DND-41 (cell line): ENCODE data around the gene RIMS3.

Experiments used
- EZH2 ChIP-seq: IDR thresholded peaks from 3 replicates; pipeline ENCODE4 v1.6.1; 2012; ENCODE audit warnings: borderline replicate concordance, low read depth, mild to moderate bottlenecking, moderate library complexity, low read length, inconsistent platforms; ENCODE audit not compliant: severe bottlenecking
- TF ChIP-seq, protein P1 (sequence below): IDR thresholded peaks from 2 replicates; pipeline ENCODE4 v1.5.1; 2012; ENCODE audit warnings: borderline replicate concordance, low read length, moderate library complexity, mild to moderate bottlenecking; ENCODE audit not compliant: poor library complexity, severe bottlenecking; ENCODE audit errors: extremely low read depth

DNA sequence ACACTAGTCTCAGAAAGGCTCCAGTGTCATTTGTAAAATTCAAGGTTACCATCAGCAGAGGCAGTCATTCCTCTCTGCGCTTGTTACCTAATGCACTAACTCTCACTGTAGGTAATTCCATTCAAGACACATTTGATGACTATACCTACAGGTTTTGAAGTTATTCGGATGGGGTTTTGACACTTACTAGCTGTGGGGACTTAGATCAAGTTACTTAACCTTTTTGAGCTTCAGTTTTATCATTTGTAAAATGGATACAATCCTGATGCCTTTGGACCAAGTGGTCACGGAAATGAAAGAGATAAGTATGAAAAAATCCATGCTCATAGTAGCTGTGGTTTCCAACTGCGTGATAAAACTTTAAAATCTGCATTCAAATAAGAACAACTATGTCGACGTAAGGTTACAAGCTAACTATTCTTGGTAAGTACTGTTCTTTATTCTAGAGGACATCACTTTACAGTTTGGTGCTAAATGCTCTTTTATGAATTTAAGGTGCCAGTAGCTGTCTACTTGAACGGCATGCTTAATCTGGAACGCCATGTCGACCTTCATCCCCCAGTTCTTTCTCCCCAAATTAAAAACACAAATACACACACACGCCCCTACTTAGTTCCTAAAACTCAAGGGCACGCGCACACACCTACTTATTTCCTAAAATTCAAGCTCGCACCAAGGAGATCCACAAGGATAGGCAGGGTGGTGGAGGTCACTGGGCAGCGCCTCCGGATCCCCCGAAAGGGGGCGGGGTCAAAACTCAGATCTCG lies 25.5 kb upstream of the RIMS3 start:
- no peak for TF ChIP-seq EZH2
- TF ChIP-seq, protein P1, sequence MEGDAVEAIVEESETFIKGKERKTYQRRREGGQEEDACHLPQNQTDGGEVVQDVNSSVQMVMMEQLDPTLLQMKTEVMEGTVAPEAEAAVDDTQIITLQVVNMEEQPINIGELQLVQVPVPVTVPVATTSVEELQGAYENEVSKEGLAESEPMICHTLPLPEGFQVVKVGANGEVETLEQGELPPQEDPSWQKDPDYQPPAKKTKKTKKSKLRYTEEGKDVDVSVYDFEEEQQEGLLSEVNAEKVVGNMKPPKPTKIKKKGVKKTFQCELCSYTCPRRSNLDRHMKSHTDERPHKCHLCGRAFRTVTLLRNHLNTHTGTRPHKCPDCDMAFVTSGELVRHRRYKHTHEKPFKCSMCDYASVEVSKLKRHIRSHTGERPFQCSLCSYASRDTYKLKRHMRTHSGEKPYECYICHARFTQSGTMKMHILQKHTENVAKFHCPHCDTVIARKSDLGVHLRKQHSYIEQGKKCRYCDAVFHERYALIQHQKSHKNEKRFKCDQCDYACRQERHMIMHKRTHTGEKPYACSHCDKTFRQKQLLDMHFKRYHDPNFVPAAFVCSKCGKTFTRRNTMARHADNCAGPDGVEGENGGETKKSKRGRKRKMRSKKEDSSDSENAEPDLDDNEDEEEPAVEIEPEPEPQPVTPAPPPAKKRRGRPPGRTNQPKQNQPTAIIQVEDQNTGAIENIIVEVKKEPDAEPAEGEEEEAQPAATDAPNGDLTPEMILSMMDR = no peak
